Measurements from ENCODE around the gene LZTR1.

Gene LZTR1

DNA sequence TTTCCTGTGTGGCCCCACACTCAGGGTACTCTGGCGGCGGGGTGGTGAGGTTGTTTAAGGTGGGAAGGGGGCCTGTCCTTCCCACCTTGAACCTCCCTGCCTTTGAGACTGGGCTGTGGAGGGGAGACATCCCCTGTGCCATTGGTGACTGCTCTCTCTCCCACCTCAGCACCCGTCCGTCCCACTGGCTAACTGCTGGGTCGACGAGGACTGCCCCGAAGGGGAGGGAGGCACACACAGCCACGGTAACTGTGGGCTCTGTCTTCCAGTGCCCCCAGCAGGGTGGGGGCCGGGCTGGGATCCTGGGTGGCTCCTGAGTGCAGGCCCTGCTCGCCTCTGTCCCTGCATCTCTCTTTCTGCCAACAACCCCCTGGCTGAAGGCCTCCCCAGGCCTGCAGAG lies 40.4 kb downstream of the LZTR1 start:
- Histone ChIP-seq H3K4me3 (ENCODE audit: control insufficient read depth in 1 of 7, extremely low read depth in 1 of 7, insufficient read depth in 4 of 7, low read depth in 2 of 7, low read length in 6 of 7) (no peak overlapping the region), H3K27me3 (replicated peaks in 2 of 5; ENCODE audit: control insufficient read depth in 4 of 5, insufficient read depth in 5 of 5, low read length in 4 of 5) (peaks cover 0 to 5% (median 0%) of the 10 kb centered on the region in 5 experiments), H3K4me1 (ENCODE audit: control extremely low read depth in 1 of 4, control insufficient read depth in 4 of 4, insufficient read depth in 4 of 4, low read length in 3 of 4) (peaks cover 0 to 4% (median 0%) of the 10 kb centered on the region in 4 experiments), H3K9me3 (ENCODE audit: control extremely low read depth in 1 of 5, control insufficient read depth in 4 of 5, insufficient read depth in 2 of 5, low read depth in 1 of 5, low read length in 4 of 5) (no peaks in the 10 kb centered on the region), H3K36me3 (ENCODE audit: control insufficient read depth in 4 of 4, insufficient read depth in 4 of 4, low read length in 3 of 4) (no peaks in the 10 kb centered on the region), H3K27ac (ENCODE audit: insufficient read depth in 1 of 2, low read depth in 1 of 2, low read length in 2 of 2, poor library complexity in 1 of 2, severe bottlenecking in 2 of 2) (no peak overlapping the region)
- ChIA-PET POLR2A (no interaction called here), CTCF (interaction anchor here (0.6 kb wide), 2 partner anchors 20 to 83 kb away, joined by 3 read pairs; no protein-coding TSS in a partner anchor)
- 94% methylated on average over 8 of the region's 10 CpGs for WGBS (ENCODE audit: insufficient coverage)
- DNase-seq: no peak

DNA sequence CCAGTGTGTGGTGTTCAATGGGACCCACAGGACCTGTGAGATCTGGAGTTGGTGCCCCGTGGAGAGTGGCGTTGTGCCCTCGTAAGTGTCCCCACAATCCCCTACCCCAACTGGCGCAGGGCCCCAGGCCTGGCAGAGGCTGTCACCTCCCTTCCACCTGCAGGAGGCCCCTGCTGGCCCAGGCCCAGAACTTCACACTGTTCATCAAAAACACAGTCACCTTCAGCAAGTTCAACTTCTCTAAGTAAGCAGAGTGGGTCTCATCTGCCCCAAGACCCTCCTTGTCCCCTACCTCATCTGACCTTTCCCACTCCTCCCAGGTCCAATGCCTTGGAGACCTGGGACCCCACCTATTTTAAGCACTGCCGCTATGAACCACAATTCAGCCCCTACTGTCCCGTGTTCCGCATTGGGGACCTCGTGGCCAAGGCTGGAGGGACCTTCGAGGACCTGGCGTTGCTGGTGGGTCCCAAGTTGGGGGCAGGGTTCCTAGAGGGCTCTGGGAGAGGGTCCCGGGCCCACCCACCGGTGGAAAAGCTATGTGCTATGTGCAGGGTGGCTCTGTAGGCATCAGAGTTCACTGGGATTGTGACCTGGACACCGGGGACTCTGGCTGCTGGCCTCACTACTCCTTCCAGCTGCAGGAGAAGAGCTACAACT lies 41.0 kb downstream of the LZTR1 start:
- H3K4me3 ChIP-seq (ENCODE audit: control insufficient read depth in 1 of 7, extremely low read depth in 1 of 7, insufficient read depth in 4 of 7, low read depth in 2 of 7, low read length in 6 of 7): no peak overlapping the region
- no peaks in the 10 kb centered on the region for H3K36me3 ChIP-seq (ENCODE audit: control insufficient read depth in 4 of 4, insufficient read depth in 4 of 4, low read length in 3 of 4)
- 93% methylated on average over 13 of the region's 13 CpGs for WGBS (ENCODE audit: insufficient coverage)
- ChIA-PET POLR2A (no interaction called here), CTCF (interaction anchor here (1.0 kb wide), 1 partner anchor 21 kb away, joined by 3 read pairs; no protein-coding TSS in a partner anchor)
- DNase-seq: no peak
- H3K27me3 ChIP-seq (replicated peaks in 2 of 5; ENCODE audit: control insufficient read depth in 4 of 5, insufficient read depth in 5 of 5, low read length in 4 of 5): peaks cover 0 to 5% (median 0%) of the 10 kb centered on the region in 5 experiments
- no peak overlapping the region for H3K27ac ChIP-seq (ENCODE audit: insufficient read depth in 1 of 2, low read depth in 1 of 2, low read length in 2 of 2, poor library complexity in 1 of 2, severe bottlenecking in 2 of 2)
- H3K9me3 ChIP-seq (ENCODE audit: control extremely low read depth in 1 of 5, control insufficient read depth in 4 of 5, insufficient read depth in 2 of 5, low read depth in 1 of 5, low read length in 4 of 5): no peaks in the 10 kb centered on the region
- H3K4me1 ChIP-seq (ENCODE audit: control extremely low read depth in 1 of 4, control insufficient read depth in 4 of 4, insufficient read depth in 4 of 4, low read length in 3 of 4): peaks cover 0 to 4% (median 0%) of the 10 kb centered on the region in 4 experiments

DNA sequence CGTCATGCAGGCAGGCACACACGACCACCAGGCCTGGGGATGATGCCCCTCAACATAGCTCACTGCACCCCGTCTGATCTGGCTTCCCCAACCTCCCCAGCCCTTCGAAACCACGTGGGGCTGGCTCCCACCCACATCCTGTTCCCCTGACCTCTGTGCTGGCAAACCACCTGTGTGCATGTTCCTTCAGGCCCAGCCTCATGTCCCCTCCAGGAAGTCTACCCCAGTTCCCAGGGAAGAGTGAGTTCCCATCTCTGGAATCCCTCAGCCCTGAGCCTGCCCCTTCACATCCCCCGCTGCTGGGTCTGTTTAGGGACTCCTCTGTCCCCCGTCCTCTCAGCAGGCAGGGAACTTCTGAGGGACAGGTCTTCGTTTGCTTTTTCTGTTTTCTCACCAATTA lies 43.2 kb downstream of the LZTR1 start:
- Histone ChIP-seq H3K27me3 (replicated peaks in 2 of 5; ENCODE audit: control insufficient read depth in 4 of 5, insufficient read depth in 5 of 5, low read length in 4 of 5) (peaks cover 0 to 3% (median 0%) of the 10 kb centered on the region in 5 experiments), H3K36me3 (ENCODE audit: control insufficient read depth in 4 of 4, insufficient read depth in 4 of 4, low read length in 3 of 4) (no peaks in the 10 kb centered on the region), H3K4me1 (ENCODE audit: control extremely low read depth in 1 of 4, control insufficient read depth in 4 of 4, insufficient read depth in 4 of 4, low read length in 3 of 4) (peaks cover 0 to 4% (median 0%) of the 10 kb centered on the region in 4 experiments), H3K9me3 (ENCODE audit: control extremely low read depth in 1 of 5, control insufficient read depth in 4 of 5, insufficient read depth in 2 of 5, low read depth in 1 of 5, low read length in 4 of 5) (no peaks in the 10 kb centered on the region), H3K27ac (ENCODE audit: insufficient read depth in 1 of 2, low read depth in 1 of 2, low read length in 2 of 2, poor library complexity in 1 of 2, severe bottlenecking in 2 of 2) (no peak overlapping the region), H3K4me3 (ENCODE audit: control insufficient read depth in 1 of 7, extremely low read depth in 1 of 7, insufficient read depth in 4 of 7, low read depth in 2 of 7, low read length in 6 of 7) (no peak overlapping the region)
- no peak for DNase-seq
- POLR2A ChIA-PET: interaction anchor here (1.2 kb wide), 1 partner anchor 31 kb away, joined by 5 read pairs; no protein-coding TSS in a partner anchor
- CTCF ChIA-PET: interaction anchor here (1.3 kb wide), 1 partner anchor 140 kb away, joined by 3 read pairs; no protein-coding TSS in a partner anchor
- WGBS (ENCODE audit: insufficient coverage): 38% methylated on average over 5 of the region's 8 CpGs

DNA sequence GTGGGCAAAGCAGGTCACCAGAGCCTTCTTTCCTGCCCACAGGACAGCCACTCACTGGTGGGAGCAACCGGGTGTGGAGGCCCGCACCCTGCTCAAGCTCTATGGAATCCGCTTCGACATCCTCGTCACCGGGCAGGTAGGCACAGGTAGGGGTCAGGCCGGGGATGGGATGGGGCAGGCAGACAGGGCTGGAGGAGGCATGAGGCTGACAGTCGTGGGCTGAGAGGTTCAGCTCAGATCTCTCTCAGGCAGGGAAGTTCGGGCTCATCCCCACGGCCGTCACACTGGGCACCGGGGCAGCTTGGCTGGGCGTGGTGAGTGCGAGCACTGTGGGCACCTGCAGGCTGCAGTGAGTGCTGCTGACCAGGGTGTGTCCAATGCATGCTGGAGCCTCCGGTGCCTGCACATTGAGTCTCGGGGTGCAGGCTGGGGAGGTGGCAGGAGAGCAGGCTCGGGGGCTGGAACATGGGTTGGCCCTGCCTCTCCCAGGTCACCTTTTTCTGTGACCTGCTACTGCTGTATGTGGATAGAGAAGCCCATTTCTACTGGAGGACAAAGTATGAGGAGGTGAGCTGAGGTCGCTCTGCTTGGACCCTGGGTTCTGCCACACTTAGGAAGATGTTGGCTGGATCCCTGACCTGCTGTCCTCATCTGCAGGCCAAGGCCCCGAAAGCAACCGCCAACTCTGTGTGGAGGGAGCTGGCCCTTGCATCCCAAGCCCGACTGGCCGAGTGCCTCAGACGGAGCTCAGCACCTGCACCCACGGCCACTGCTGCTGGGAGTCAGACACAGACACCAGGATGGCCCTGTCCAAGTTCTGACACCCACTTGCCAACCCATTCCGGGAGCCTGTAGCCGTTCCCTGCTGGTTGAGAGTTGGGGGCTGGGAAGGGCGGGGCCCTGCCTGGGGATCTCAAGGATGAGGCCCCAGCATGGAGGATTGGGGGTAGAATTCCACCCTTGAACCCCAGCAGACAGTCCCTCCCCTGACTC lies 44.0 kb downstream of the LZTR1 start:
- Histone ChIP-seq H3K27me3 (replicated peaks in 2 of 5; ENCODE audit: control insufficient read depth in 4 of 5, insufficient read depth in 5 of 5, low read length in 4 of 5) (peaks cover 0 to 7% (median 4%) of the 10 kb centered on the region in 5 experiments), H3K4me1 (ENCODE audit: control extremely low read depth in 1 of 4, control insufficient read depth in 4 of 4, insufficient read depth in 4 of 4, low read length in 3 of 4) (peaks cover 0 to 4% (median 0%) of the 10 kb centered on the region in 4 experiments), H3K9me3 (ENCODE audit: control extremely low read depth in 1 of 5, control insufficient read depth in 4 of 5, insufficient read depth in 2 of 5, low read depth in 1 of 5, low read length in 4 of 5) (no peaks in the 10 kb centered on the region), H3K4me3 (ENCODE audit: control insufficient read depth in 1 of 7, extremely low read depth in 1 of 7, insufficient read depth in 4 of 7, low read depth in 2 of 7, low read length in 6 of 7) (no peak overlapping the region), H3K36me3 (ENCODE audit: control insufficient read depth in 4 of 4, insufficient read depth in 4 of 4, low read length in 3 of 4) (no peaks in the 10 kb centered on the region), H3K27ac (ENCODE audit: insufficient read depth in 1 of 2, low read depth in 1 of 2, low read length in 2 of 2, poor library complexity in 1 of 2, severe bottlenecking in 2 of 2) (no peak overlapping the region)
- ChIA-PET POLR2A (interaction anchor here (1.2 kb wide), 1 partner anchor 31 kb away, joined by 5 read pairs; no protein-coding TSS in a partner anchor), CTCF (interaction anchor here (1.0 to 1.3 kb wide), 2 partner anchors 140 to 222 kb away, joined by 3 read pairs; no protein-coding TSS in a partner anchor)
- no peak for DNase-seq
- WGBS (ENCODE audit: insufficient coverage): 96% methylated on average over 24 of the region's 27 CpGs

DNA sequence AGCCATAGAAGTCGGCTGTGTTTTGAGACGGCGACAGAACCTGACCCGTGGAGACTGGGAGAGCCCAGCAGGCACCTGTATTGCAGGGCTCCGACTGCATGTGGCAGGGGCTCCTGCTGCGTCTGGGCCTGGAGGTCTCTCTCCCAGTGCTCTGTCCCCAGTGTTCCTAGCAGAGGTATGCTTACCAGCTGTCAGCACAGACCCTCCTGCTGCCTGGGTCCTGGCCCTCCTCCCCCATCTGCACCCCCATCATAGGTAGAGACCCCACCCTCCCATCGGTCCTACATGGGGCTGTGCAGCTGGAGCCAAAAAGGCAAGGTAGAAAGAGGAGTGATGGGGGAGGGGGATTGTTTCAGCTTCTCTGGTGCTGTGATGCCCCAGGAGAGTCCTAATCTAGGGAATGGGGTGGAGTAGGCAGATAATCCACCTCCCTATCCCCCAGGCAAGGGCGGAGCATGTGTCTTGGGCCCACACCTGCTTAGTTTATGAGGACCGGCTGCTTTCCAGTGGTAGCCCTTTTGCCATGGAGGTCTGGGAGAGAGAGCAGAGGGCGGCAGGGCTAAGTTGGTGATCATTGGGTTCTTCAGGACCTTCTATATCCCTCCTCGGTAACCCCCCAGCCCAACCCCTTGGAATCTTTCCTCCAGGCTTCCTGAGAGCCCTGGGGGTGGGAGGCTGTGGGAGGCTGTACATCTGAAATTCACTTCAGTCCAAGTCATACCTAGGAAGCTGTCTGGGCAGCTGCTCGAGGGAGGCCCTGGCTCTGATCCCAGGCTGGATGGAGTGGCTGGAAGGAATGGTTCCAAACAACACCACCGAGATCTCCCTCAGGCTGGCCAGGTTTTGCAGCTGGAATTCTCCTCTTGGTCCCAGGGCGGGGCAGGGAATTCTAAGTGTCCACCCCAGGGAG lies 44.9 kb downstream of the LZTR1 start:
- no peaks in the 10 kb centered on the region for H3K36me3 ChIP-seq (ENCODE audit: control insufficient read depth in 4 of 4, insufficient read depth in 4 of 4, low read length in 3 of 4)
- H3K4me3 ChIP-seq (ENCODE audit: control insufficient read depth in 1 of 7, extremely low read depth in 1 of 7, insufficient read depth in 4 of 7, low read depth in 2 of 7, low read length in 6 of 7): no peak overlapping the region
- peaks cover 0 to 9% (median 3%) of the 10 kb centered on the region in 4 experiments for H3K4me1 ChIP-seq (ENCODE audit: control extremely low read depth in 1 of 4, control insufficient read depth in 4 of 4, insufficient read depth in 4 of 4, low read length in 3 of 4)
- H3K27ac ChIP-seq (ENCODE audit: insufficient read depth in 1 of 2, low read depth in 1 of 2, low read length in 2 of 2, poor library complexity in 1 of 2, severe bottlenecking in 2 of 2): no peak overlapping the region
- ChIA-PET CTCF (interaction anchor here (0.8 to 1.3 kb wide), 3 partner anchors 10 to 223 kb away, joined by 3 read pairs; no protein-coding TSS in a partner anchor), POLR2A (no interaction called here)
- H3K9me3 ChIP-seq (ENCODE audit: control extremely low read depth in 1 of 5, control insufficient read depth in 4 of 5, insufficient read depth in 2 of 5, low read depth in 1 of 5, low read length in 4 of 5): no peaks in the 10 kb centered on the region
- no peak for DNase-seq
- H3K27me3 ChIP-seq (replicated peaks in 2 of 5; ENCODE audit: control insufficient read depth in 4 of 5, insufficient read depth in 5 of 5, low read length in 4 of 5): peaks cover 0 to 15% (median 5%) of the 10 kb centered on the region in 5 experiments
- WGBS (ENCODE audit: insufficient coverage): 86% methylated on average over 6 of the region's 14 CpGs

Measured in common myeloid progenitor, CD34-positive (primary cell).